A673 (cell line): ENCODE measurements around the gene GEMIN2.

Experiments
- CTCF ChIP-seq: fragments of 300-800, 200-600 bp; sonication (generic); conservative IDR thresholded peaks from 2 replicates; pipeline ENCODE4 v1.5.1; 2017; ENCODE audit warnings: low read depth, mild to moderate bottlenecking, antibody characterized with exemption, low read length, moderate library complexity, mixed read lengths
- EZH2 ChIP-seq: fragments of 200-600 bp; sonication (generic); IDR thresholded peaks from 2 replicates; pipeline ENCODE4 v1.6.1; 2017; ENCODE audit warnings: borderline replicate concordance, low read depth, mild to moderate bottlenecking, mixed read lengths, antibody characterized with exemption, low read length; ENCODE audit not compliant: poor library complexity, severe bottlenecking

- TF ChIP-seq CTCF (no peak), EZH2 (no peak)
Measured at GRCh38 chr14:39169541-39169900, 55.4 kb downstream of the GEMIN2 start.
